Smooth muscle cell (in vitro differentiated cells): Measurements from ENCODE around the gene TMC7. TPM values are rescaled to one million over a fixed set of nuclear protein-coding genes. Genes with fewer than 3 reads are reported as not detected.

Source experiments
- DNase-seq: peaks from one replicate; lab custom pipeline; 2025; ENCODE audit not compliant: unreplicated experiment; lab: John Stamatoyannopoulos, UW
- H2AFZ ChIP-seq: fragments of 200-600 bp; sonication (generic); 2 replicates; pipeline ENCODE4 v1.6.0; 2016; ENCODE audit warnings: antibody characterized with exemption, low read depth, mild to moderate bottlenecking
- H3F3A ChIP-seq: fragments of 200-600 bp; sonication (generic); 2 replicates; pipeline ENCODE4 v1.6.0; 2017; ENCODE audit warnings: antibody characterized with exemption, low read depth
- H3K27ac ChIP-seq: fragments of 200-600 bp; sonication (generic); 2 replicates; pipeline ENCODE4 v1.5.1; 2016; ENCODE audit warnings: low read depth, mild to moderate bottlenecking
- H3K27me3 ChIP-seq: fragments of 200-600 bp; sonication (generic); 2 replicates; pipeline ENCODE4 v1.6.1; 2016; ENCODE audit warnings: low read depth, mild to moderate bottlenecking
- H3K36me3 ChIP-seq: fragments of 200-600 bp; sonication (generic); 2 replicates; pipeline ENCODE4 v1.5.1; 2016; ENCODE audit warnings: low read depth
- H3K4me1 ChIP-seq: fragments of 200-600 bp; sonication (generic); 2 replicates; pipeline ENCODE4 v1.5.1; 2016; ENCODE audit warnings: low read depth
- H3K4me2 ChIP-seq: fragments of 200-600 bp; sonication (generic); 2 replicates; pipeline ENCODE4 v1.6.0; 2016; ENCODE audit warnings: mild to moderate bottlenecking
- H3K4me3 ChIP-seq: fragments of 200-600 bp; sonication (generic); 2 replicates; pipeline ENCODE4 v1.5.1; 2016; ENCODE audit warnings: mild to moderate bottlenecking
- H3K79me2 ChIP-seq: fragments of 200-600 bp; sonication (generic); 2 replicates; pipeline ENCODE4 v1.6.0; 2016; ENCODE audit warnings: low read depth, mild to moderate bottlenecking
- H3K9ac ChIP-seq: fragments of 200-600 bp; sonication (generic); 2 replicates; pipeline ENCODE4 v1.6.0; 2016; ENCODE audit warnings: low read depth
- H3K9me3 ChIP-seq: fragments of 200-600 bp; sonication (generic); replicated peaks from 2 replicates; pipeline ENCODE4 v1.5.1; 2016; ENCODE audit warnings: low read depth
- H4K20me1 ChIP-seq: fragments of 200-600 bp; sonication (generic); 2 replicates; pipeline ENCODE4 v1.6.0; 2016; ENCODE audit warnings: low read depth
- CTCF ChIP-seq: fragments of 200-600 bp; sonication (generic); IDR thresholded peaks from 2 replicates; pipeline ENCODE4 v1.5.1; 2017; ENCODE audit warnings: borderline replicate concordance, mild to moderate bottlenecking, antibody characterized with exemption; ENCODE audit not compliant: insufficient read depth, poor library complexity, severe bottlenecking
- WGBS: methylation state at CpG from one replicate; pipeline ENCODE4 v1.1.7; 2016; ENCODE audit warnings: low lambda C conversion rate; 5-methylcytosine and 5-hydroxymethylcytosine counted together
- polyA plus RNA-seq: library from polyadenylated mRNA; unstranded; fragments of >200 nt; fragmentation: Nextera tagmentation; extraction: Ambion mirVana; gene quantifications from 2 replicates; pipeline ENCODE4 v1.2.1, GENCODE V29; 2016
- total RNA-seq: library from RNA; depleted of rRNA; stranded (reverse); fragments of >200 nt; gene quantifications from 2 replicates; pipeline ENCODE4 v1.2.3, GENCODE V29; 2014

TMC7 gene
- total and polyA plus RNA-seq, 2 experiments from 2014 or later = 0.54 to 1.7 TPM

DNA sequence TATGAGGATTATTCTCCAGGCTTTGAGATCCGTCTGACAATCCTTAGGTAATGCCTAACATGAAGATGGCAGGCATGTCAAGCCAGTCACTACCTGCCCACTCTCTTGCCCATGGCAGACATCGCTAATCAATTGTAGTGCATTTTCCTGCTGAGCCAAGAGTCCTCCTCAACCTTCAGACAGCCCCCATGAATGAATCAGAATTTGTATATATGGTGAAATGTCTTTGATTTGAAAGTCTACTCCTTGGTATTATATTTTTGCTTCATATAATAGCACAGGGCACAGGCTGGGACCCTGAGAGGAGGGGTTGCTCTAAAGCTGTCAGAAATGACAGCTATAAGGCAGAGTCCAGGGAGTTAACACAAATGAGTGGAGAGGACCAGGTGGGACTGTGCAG, 56.7 kb downstream of the TMC7 start:
- H2AFZ ChIP-seq = no peak overlapping the region
- H3K79me2 ChIP-seq = no peaks in the 10 kb centered on the region
- H3K9me3 ChIP-seq = no peaks in the 10 kb centered on the region
- H3K27ac ChIP-seq = no peak overlapping the region
- DNase-seq = no peak
- TF ChIP-seq CTCF = no peak
- H3K9ac ChIP-seq = no peak overlapping the region
- H3K4me3 ChIP-seq = no peak overlapping the region
- H3F3A ChIP-seq = no peaks in the 10 kb centered on the region
- H3K4me2 ChIP-seq = no peak overlapping the region
- no peaks in the 10 kb centered on the region for H3K36me3 ChIP-seq
- WGBS = 89% methylated on average over 2 of the region's 2 CpGs
- no peaks in the 10 kb centered on the region for H4K20me1 ChIP-seq
- no peaks in the 10 kb centered on the region for H3K4me1 ChIP-seq
- H3K27me3 ChIP-seq = no peaks in the 10 kb centered on the region

DNA sequence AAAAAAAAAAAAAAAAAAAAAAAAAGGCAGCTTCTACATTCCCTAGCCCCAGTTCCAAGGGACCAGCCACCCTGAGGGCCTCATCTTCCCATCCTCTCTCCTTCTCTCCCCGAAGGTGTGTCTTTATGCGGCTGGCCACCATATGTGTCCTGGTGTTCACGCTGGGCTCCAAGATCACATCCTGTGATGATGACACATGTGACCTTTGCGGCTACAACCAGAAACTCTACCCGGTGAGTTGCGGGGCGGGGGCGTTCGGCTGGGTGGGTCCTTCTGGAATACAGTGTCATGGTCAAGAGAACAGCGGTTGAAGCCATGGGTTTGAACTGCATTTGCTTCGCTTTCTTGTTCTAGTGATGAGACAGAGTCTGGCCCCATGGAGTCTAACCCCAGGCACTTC, 61.0 kb downstream of the TMC7 start:
- no peaks in the 10 kb centered on the region for H3K9me3 ChIP-seq
- H3K4me3 ChIP-seq = no peak overlapping the region
- H3F3A ChIP-seq = no peaks in the 10 kb centered on the region
- WGBS = 94% methylated on average over 11 of the region's 11 CpGs
- no peak overlapping the region for H2AFZ ChIP-seq
- no peaks in the 10 kb centered on the region for H3K27me3 ChIP-seq
- no peaks in the 10 kb centered on the region for H3K4me1 ChIP-seq
- H3K27ac ChIP-seq = no peak overlapping the region
- H3K9ac ChIP-seq = no peak overlapping the region
- no peak for TF ChIP-seq CTCF
- no peaks in the 10 kb centered on the region for H3K79me2 ChIP-seq
- no peak for DNase-seq
- H3K4me2 ChIP-seq = no peak overlapping the region
- no peaks in the 10 kb centered on the region for H3K36me3 ChIP-seq
- H4K20me1 ChIP-seq = no peaks in the 10 kb centered on the region

DNA sequence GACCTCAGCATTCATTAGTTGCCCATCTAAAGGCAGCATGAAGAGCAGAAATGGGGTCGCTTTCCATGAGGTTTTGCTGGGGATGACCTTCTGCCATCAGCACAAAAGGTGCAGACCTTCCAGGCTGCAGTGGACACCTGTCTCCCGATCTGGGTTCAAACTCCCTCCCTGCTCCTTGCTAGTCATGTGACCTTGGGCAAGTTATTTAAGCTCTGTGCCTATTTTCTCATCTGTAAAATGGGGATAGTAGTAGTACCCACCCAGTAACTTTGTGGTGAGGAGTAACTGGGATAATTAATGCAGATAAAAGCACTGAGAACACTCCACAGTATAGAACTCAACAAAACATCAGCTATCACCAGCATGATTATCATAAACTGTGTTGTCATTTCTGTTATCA, 62.3 kb downstream of the TMC7 start:
- DNase-seq = no peak
- H3K27me3 ChIP-seq = no peaks in the 10 kb centered on the region
- H3K4me3 ChIP-seq = no peak overlapping the region
- no peaks in the 10 kb centered on the region for H3K79me2 ChIP-seq
- H3K4me2 ChIP-seq = no peak overlapping the region
- no peaks in the 10 kb centered on the region for H3K4me1 ChIP-seq
- no peaks in the 10 kb centered on the region for H3K9me3 ChIP-seq
- no peaks in the 10 kb centered on the region for H4K20me1 ChIP-seq
- 93% methylated on average over 2 of the region's 2 CpGs for WGBS
- no peak for TF ChIP-seq CTCF
- H3K9ac ChIP-seq = no peak overlapping the region
- no peak overlapping the region for H2AFZ ChIP-seq
- H3F3A ChIP-seq = no peaks in the 10 kb centered on the region
- H3K36me3 ChIP-seq = no peaks in the 10 kb centered on the region
- no peak overlapping the region for H3K27ac ChIP-seq

DNA sequence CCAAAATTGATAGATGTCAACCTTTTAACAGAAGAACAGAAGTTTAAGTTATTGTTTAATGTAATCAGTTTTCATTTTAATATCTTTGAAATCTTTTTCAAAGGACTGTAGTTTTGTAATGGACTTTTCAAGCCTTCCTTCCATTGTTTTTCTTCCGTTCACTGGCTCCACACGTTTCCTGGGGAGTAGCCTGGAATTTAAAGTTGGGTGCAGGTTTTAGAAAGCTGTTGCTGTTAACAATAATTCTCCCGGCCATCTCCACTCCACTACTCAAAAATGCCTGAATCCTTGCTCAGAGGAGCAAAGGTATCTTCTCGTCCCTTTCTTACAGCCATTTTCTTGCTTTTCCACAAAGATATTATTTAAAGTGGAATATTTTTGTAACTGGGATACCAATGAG, 79.0 kb downstream of the TMC7 start:
- Histone ChIP-seq H3K27me3 (no peaks in the 10 kb centered on the region), H3K9ac (no peak overlapping the region), H2AFZ (no peak overlapping the region), H3K27ac (no peak overlapping the region), H3K36me3 (no peaks in the 10 kb centered on the region), H3K4me3 (no peak overlapping the region), H3K4me1 (no peaks in the 10 kb centered on the region), H3K4me2 (no peak overlapping the region), H3K9me3 (no peaks in the 10 kb centered on the region), H4K20me1 (no peaks in the 10 kb centered on the region), H3F3A (no peaks in the 10 kb centered on the region), H3K79me2 (no peaks in the 10 kb centered on the region)
- WGBS = 88% methylated on average over 4 of the region's 4 CpGs
- no peak for TF ChIP-seq CTCF
- DNase-seq = no peak
